HCT116 (cell line): ENCODE data around the gene CAPSL. TPM values are rescaled to one million over a fixed set of nuclear protein-coding genes. Genes with fewer than 3 reads are reported as not detected.

ENCODE experiments used
- ATAC-seq: fragments of 200-7000 bp; cut with Tn5 transposase; 2 replicates; pipeline ENCODE4 v1.9.1; 2020; ENCODE audit warnings: mild to moderate bottlenecking, moderate library complexity
- BruUV-seq: library from RNA; stranded (reverse); fragments of 400-500 nt; replicated peaks from 2 replicates; lab custom pipeline; 2021; lab: Mats Ljungman, UMichigan
- CTCF ChIA-PET: fragments of 300-600 bp; sonication (Branson Sonifier 250); formaldehyde crosslinking; loops from one replicate; lab custom pipeline; 2021; ENCODE audit warnings: antibody characterized with exemption; lab: Charles Lee
- POLR2A ChIA-PET: fragments of 300-600, 350-600 bp; sonication (Branson Sonifier 250); formaldehyde crosslinking; loops from one replicate; lab custom pipeline; 2021; ENCODE audit warnings: antibody characterized with exemption; lab: Charles Lee
- RAD21 ChIA-PET, 2 experiments: fragments of 300-600 bp; sonication (Branson Sonifier 250); formaldehyde crosslinking; loops; one replicate each; lab custom pipeline; 2023; ENCODE audit warnings: low total read pairs in 2 of 2; ENCODE audit not compliant: uncharacterized antibody in 2 of 2, unreplicated experiment in 2 of 2, low non-redundant PET in 1 of 2; lab: Charles Lee
- DNase-seq: peaks from one replicate; pipeline ENCODE4 v3.0.0-alpha.2; 2010; ENCODE audit warnings: low read depth, low spot score
- H2AFZ ChIP-seq: fragments of 200-600 bp; shearing (Covaris generic), sonication (generic); 2 replicates; pipeline ENCODE4 v1.6.1; 2017; ENCODE audit warnings: low read depth, mixed run types, mixed read lengths, antibody characterized with exemption, low read length; ENCODE audit not compliant: poor library complexity, severe bottlenecking
- H3K27ac ChIP-seq: 2 replicates; pipeline ENCODE4 v1.5.1; 2012; ENCODE audit warnings: low read depth, low read length
- H3K27me3 ChIP-seq: fragments of 200-600 bp; sonication (generic); 2 replicates; pipeline ENCODE4 v1.6.1; 2016; ENCODE audit warnings: mixed run types, low read length, mixed read lengths; ENCODE audit not compliant: insufficient read depth
- H3K36me3 ChIP-seq, 2 experiments: fragments of 200-500 bp in 1 of 2; fragments of 200-600 bp in 1 of 2; sonication (Bioruptor generic) in 1 of 2; sonication (generic) in 1 of 2; 2 replicates each; pipeline versions ENCODE4 v1.5.1 to v1.6.1; 2014 to 2016; ENCODE audit warnings: low read length in 2 of 2, inconsistent platforms in 1 of 2, mixed read lengths in 1 of 2, mixed run types in 1 of 2; ENCODE audit not compliant: insufficient read depth in 2 of 2, control insufficient read depth in 1 of 2
- H3K4me1 ChIP-seq, 2 experiments: fragments of 200-600 bp in 1 of 2; sonication (generic) in 1 of 2; 2 replicates each; pipeline versions ENCODE4 v1.5.1 to v1.6.1; 2012 to 2017; ENCODE audit warnings: low read length in 2 of 2, inconsistent platforms in 1 of 2, mild to moderate bottlenecking in 1 of 2, mixed read lengths in 1 of 2, mixed run types in 1 of 2, moderate library complexity in 1 of 2; ENCODE audit not compliant: insufficient read depth in 2 of 2, control insufficient read depth in 1 of 2
- H3K4me2 ChIP-seq: fragments of 200-600 bp; sonication (generic); 2 replicates; pipeline ENCODE4 v1.6.1; 2017; ENCODE audit warnings: mixed run types, low read length, mixed read lengths
- H3K4me3 ChIP-seq, 2 experiments: fragments of 200-600 bp in 1 of 2; sonication (generic) in 1 of 2; replicated peaks in 1 of 2; 2 replicates each; pipeline ENCODE4 v1.5.1; 2011 to 2016; ENCODE audit warnings: low read length in 2 of 2, control low read depth in 1 of 2, low read depth in 1 of 2, mild to moderate bottlenecking in 1 of 2, mixed read lengths in 1 of 2, mixed run types in 1 of 2
- H3K79me2 ChIP-seq: fragments of 200-600 bp; sonication (generic); 2 replicates; pipeline ENCODE4 v1.6.1; 2017; ENCODE audit warnings: mild to moderate bottlenecking, mixed run types, low read length, moderate library complexity, mixed read lengths; ENCODE audit not compliant: insufficient read depth
- H3K9ac ChIP-seq: fragments of 200-600 bp; sonication (generic); 2 replicates; pipeline ENCODE4 v1.6.1; 2016; ENCODE audit warnings: low read length, mixed read lengths
- H3K9me2 ChIP-seq: fragments of 200-600 bp; sonication (generic), shearing (Covaris generic); 2 replicates; pipeline ENCODE4 v1.6.1; 2017; ENCODE audit warnings: mixed run types, mild to moderate bottlenecking, moderate library complexity; ENCODE audit not compliant: insufficient read depth
- H3K9me3 ChIP-seq, 2 experiments: fragments of 200-500 bp in 1 of 2; fragments of 200-600 bp in 1 of 2; sonication (Bioruptor generic) in 1 of 2; sonication (generic) in 1 of 2; 2 replicates each; pipeline ENCODE4 v1.6.1; 2014 to 2017; ENCODE audit warnings: low read length in 2 of 2, mixed read lengths in 2 of 2, inconsistent platforms in 1 of 2, low read depth in 1 of 2, mild to moderate bottlenecking in 1 of 2, mixed run types in 1 of 2, moderate library complexity in 1 of 2; ENCODE audit not compliant: control insufficient read depth in 1 of 2, insufficient read depth in 1 of 2
- H4K20me1 ChIP-seq: fragments of 200-600 bp; sonication (generic), shearing (Covaris generic); 2 replicates; pipeline ENCODE4 v1.6.1; 2017; ENCODE audit warnings: mixed run types, mild to moderate bottlenecking, moderate library complexity; ENCODE audit not compliant: insufficient read depth
- ATF3 ChIP-seq: IDR thresholded peaks from 2 replicates; pipeline ENCODE4 v1.6.1; 2012
- CBX3 ChIP-seq: IDR thresholded peaks from 2 replicates; pipeline ENCODE4 v1.6.1; 2012; ENCODE audit warnings: low read depth
- CEBPB ChIP-seq: IDR thresholded peaks from 2 replicates; pipeline ENCODE4 v1.6.1; 2012; ENCODE audit warnings: low read depth
- EZH2 ChIP-seq: fragments of 200-600 bp; sonication (generic); IDR thresholded peaks from 2 replicates; pipeline ENCODE4 v1.6.1; 2017; ENCODE audit warnings: antibody characterized with exemption, mixed run types
- EZH2phosphoT487 ChIP-seq: fragments of 200-600 bp; IDR thresholded peaks from 2 replicates; pipeline ENCODE4 v1.6.1; 2018; ENCODE audit warnings: antibody characterized with exemption, borderline replicate concordance
- FOSL1 ChIP-seq: IDR thresholded peaks from 2 replicates; pipeline ENCODE4 v1.6.1; 2012; ENCODE audit warnings: low read depth
- JUND ChIP-seq: IDR thresholded peaks from 2 replicates; pipeline ENCODE4 v1.6.1; 2012
- POLR2A ChIP-seq: IDR thresholded peaks from 2 replicates; pipeline ENCODE4 v1.7.0; 2011; ENCODE audit warnings: borderline replicate concordance; ENCODE audit not compliant: insufficient read depth, insufficient read length; ENCODE audit errors: extremely low read depth
- POLR2AphosphoS5 ChIP-seq: IDR thresholded peaks from 2 replicates; pipeline ENCODE4 v1.6.1; 2011; ENCODE audit warnings: mild to moderate bottlenecking, low read depth, low read length, moderate library complexity
- REST ChIP-seq: IDR thresholded peaks from 2 replicates; pipeline ENCODE4 v1.6.1; 2012; ENCODE audit warnings: low read depth
- SIN3A ChIP-seq: IDR thresholded peaks from 2 replicates; pipeline ENCODE4 v1.6.1; 2012; ENCODE audit warnings: low read depth
- SP1 ChIP-seq: IDR thresholded peaks from 2 replicates; pipeline ENCODE4 v1.6.1; 2012; ENCODE audit warnings: low read depth
- SRF ChIP-seq: IDR thresholded peaks from 2 replicates; pipeline ENCODE4 v1.6.1; 2012; ENCODE audit warnings: low read depth
- TCF7L2 ChIP-seq: IDR thresholded peaks from 2 replicates; pipeline ENCODE4 v1.7.0; 2011; ENCODE audit warnings: borderline replicate concordance, inconsistent platforms; ENCODE audit not compliant: insufficient read depth, insufficient read length; ENCODE audit errors: extremely low read depth
- YY1 ChIP-seq: IDR thresholded peaks from 2 replicates; pipeline ENCODE4 v1.6.1; 2011; ENCODE audit warnings: low read length, low read depth, moderate library complexity, mild to moderate bottlenecking; ENCODE audit not compliant: insufficient replicate concordance; ENCODE audit errors: extremely low read depth
- ZFX ChIP-seq: fragments of 450-650 bp; IDR thresholded peaks from 2 replicates; pipeline ENCODE4 v1.6.1; 2017
- intact Hi-C: fragments of 100-400 bp; cut with micrococcal nuclease; formaldehyde crosslinking; loops from 2 replicates; pipeline ENCODE4 v1.10.0; 2022
- total RNA-seq: library from RNA; stranded (reverse); gene quantifications from one replicate; pipeline ENCODE4 v1.2.1, GENCODE V29; 2021; ENCODE audit not compliant: unreplicated experiment
- TF ChIP-seq, protein P1 (sequence below): IDR thresholded peaks from 2 replicates; pipeline ENCODE4 v1.6.1; 2012
- TF ChIP-seq, protein P2 (sequence below), 3 experiments: fragments of 200-600 bp in 1 of 3; sonication (generic) in 1 of 3; IDR thresholded peaks in 2 of 3; conservative IDR thresholded peaks in 1 of 3; 2 replicates each; pipeline ENCODE4 v1.5.1; 2012 to 2017; ENCODE audit warnings: low read depth in 2 of 3, low read length in 2 of 3, antibody characterized with exemption in 1 of 3, borderline replicate concordance in 1 of 3, control low read depth in 1 of 3, mild to moderate bottlenecking in 1 of 3, mixed read lengths in 1 of 3, mixed run types in 1 of 3, moderate library complexity in 1 of 3; ENCODE audit not compliant: insufficient read depth in 1 of 3
- TF ChIP-seq, protein P3 (sequence below): IDR thresholded peaks from 2 replicates; pipeline ENCODE4 v1.6.1; 2011; ENCODE audit warnings: mild to moderate bottlenecking, low read length, moderate library complexity; ENCODE audit not compliant: insufficient replicate concordance; ENCODE audit errors: extremely low read depth

CAPSL gene
- total RNA-seq, 1 experiment from 2014 or later: not detected

DNA sequence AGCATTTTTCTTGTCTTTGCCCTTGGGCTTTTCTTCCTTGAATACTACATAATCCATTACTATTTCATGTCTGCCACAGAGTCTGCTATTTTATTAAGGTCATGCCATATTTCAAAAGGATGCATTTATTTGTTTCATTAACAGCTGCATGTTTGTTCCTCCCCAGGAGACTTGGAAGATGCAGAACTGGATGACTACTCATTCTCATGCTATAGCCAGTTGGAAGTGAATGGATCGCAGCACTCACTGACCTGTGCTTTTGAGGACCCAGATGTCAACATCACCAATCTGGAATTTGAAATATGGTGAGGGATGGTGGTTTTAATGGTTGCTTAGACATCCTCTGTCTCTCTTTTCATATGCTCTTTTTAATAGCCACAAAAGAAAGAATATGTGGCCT, 77.7 kb downstream of the CAPSL start:
- no peaks in the 10 kb centered on the region for H4K20me1 ChIP-seq
- H3K79me2 ChIP-seq: no peaks in the 10 kb centered on the region
- H3K9ac ChIP-seq: no peak overlapping the region
- TF ChIP-seq EZH2 (no peak), SIN3A (no peak), POLR2A (no peak), REST (no peak), TCF7L2 (no peak), CBX3 (no peak), ZFX (no peak), EZH2phosphoT487 (no peak), POLR2AphosphoS5 (no peak), YY1 (no peak), SP1 (no peak), JUND (no peak), ATF3 (no peak), CEBPB (no peak), SRF (no peak), FOSL1 (no peak)
- TF ChIP-seq, protein P1, sequence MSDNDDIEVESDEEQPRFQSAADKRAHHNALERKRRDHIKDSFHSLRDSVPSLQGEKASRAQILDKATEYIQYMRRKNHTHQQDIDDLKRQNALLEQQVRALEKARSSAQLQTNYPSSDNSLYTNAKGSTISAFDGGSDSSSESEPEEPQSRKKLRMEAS: no peak
- TF ChIP-seq, protein P2, sequence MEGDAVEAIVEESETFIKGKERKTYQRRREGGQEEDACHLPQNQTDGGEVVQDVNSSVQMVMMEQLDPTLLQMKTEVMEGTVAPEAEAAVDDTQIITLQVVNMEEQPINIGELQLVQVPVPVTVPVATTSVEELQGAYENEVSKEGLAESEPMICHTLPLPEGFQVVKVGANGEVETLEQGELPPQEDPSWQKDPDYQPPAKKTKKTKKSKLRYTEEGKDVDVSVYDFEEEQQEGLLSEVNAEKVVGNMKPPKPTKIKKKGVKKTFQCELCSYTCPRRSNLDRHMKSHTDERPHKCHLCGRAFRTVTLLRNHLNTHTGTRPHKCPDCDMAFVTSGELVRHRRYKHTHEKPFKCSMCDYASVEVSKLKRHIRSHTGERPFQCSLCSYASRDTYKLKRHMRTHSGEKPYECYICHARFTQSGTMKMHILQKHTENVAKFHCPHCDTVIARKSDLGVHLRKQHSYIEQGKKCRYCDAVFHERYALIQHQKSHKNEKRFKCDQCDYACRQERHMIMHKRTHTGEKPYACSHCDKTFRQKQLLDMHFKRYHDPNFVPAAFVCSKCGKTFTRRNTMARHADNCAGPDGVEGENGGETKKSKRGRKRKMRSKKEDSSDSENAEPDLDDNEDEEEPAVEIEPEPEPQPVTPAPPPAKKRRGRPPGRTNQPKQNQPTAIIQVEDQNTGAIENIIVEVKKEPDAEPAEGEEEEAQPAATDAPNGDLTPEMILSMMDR (IDR thresholded peaks at IDR 0.05 in 2 of 3, conservative IDR thresholded peaks at IDR 0.05 in 1 of 3; ENCODE audit: borderline replicate concordance in 1 of 3, insufficient read depth in 1 of 3, low read depth in 2 of 3, low read length in 2 of 3): no peak
- TF ChIP-seq, protein P3, sequence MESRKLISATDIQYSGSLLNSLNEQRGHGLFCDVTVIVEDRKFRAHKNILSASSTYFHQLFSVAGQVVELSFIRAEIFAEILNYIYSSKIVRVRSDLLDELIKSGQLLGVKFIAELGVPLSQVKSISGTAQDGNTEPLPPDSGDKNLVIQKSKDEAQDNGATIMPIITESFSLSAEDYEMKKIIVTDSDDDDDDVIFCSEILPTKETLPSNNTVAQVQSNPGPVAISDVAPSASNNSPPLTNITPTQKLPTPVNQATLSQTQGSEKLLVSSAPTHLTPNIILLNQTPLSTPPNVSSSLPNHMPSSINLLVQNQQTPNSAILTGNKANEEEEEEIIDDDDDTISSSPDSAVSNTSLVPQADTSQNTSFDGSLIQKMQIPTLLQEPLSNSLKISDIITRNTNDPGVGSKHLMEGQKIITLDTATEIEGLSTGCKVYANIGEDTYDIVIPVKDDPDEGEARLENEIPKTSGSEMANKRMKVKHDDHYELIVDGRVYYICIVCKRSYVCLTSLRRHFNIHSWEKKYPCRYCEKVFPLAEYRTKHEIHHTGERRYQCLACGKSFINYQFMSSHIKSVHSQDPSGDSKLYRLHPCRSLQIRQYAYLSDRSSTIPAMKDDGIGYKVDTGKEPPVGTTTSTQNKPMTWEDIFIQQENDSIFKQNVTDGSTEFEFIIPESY: no peak
- TF ChIP-seq, all 23 proteins: peak for 0
- Histone ChIP-seq H2AFZ (no peak overlapping the region), H3K4me1 (peaks cover 0 to 17% of the 10 kb centered on the region in 2 experiments; a peak in 2 of 4 replicates), H3K36me3 (no peaks in the 10 kb centered on the region), H3K9me2 (no peaks in the 10 kb centered on the region), H3K27me3 (no peaks in the 10 kb centered on the region), H3K27ac (no peak overlapping the region), H3K4me2 (no peak overlapping the region), H3K4me3 (no peak overlapping the region), H3K9me3 (no peaks in the 10 kb centered on the region)
- DNase-seq (no peak), ATAC-seq (no peak)
- CTCF ChIA-PET: no interaction called here
- no TSS peak for BruUV-seq
- RAD21 ChIA-PET: no interaction called here
- POLR2A ChIA-PET: no interaction called here
- intact Hi-C loops: no loop called here
